NB4 (cell line): ENCODE measurements around the gene GALNTL6.

Experiments
- DNase-seq: peaks from one replicate; pipeline ENCODE4 v3.0.0; 2010; ENCODE audit warnings: low read depth
- H3K4me3 ChIP-seq: one replicate; pipeline ENCODE4 v1.5.1; 2011; ENCODE audit warnings: mild to moderate bottlenecking, low read depth, low read length, moderate library complexity
- MYC ChIP-seq: IDR thresholded peaks from 2 replicates; pipeline ENCODE4 v1.6.1; 2011; ENCODE audit warnings: low read depth, low read length
- POLR2A ChIP-seq: IDR thresholded peaks from 2 replicates; pipeline ENCODE4 v1.6.1; 2011; ENCODE audit warnings: mild to moderate bottlenecking; ENCODE audit not compliant: insufficient read length; ENCODE audit errors: extremely low read depth
- TF ChIP-seq, protein P1 (sequence below): IDR thresholded peaks from one replicate; pipeline ENCODE4 v1.5.1; 2012; ENCODE audit warnings: low read depth, low read length
- TF ChIP-seq, protein P2 (sequence below): IDR thresholded peaks from 2 replicates; pipeline ENCODE4 v1.6.1; 2011; ENCODE audit warnings: low read depth, low read length

The GALNTL6 gene

DNA sequence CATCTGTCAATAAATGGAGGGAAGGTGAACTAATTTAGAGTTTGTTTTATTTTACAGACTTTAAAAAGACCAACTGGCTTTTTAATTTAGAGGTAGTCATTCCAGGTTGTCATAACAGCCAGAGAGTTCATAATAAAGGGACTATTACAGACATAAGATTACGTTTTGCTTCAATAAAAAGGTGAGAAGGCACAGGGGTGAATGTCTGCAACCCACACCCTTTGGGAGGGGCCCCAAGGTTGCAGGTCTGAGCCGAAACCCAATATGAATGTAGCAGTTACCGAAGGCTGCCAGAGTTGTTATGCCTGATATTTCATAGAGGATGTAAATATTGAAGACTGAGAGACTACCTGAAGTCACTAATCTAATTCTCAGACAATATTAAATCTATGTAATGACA is 1025.7 kb downstream of the GALNTL6 start:
- no peak for TF ChIP-seq MYC
- TF ChIP-seq POLR2A, result no peak
- TF ChIP-seq, protein P1, sequence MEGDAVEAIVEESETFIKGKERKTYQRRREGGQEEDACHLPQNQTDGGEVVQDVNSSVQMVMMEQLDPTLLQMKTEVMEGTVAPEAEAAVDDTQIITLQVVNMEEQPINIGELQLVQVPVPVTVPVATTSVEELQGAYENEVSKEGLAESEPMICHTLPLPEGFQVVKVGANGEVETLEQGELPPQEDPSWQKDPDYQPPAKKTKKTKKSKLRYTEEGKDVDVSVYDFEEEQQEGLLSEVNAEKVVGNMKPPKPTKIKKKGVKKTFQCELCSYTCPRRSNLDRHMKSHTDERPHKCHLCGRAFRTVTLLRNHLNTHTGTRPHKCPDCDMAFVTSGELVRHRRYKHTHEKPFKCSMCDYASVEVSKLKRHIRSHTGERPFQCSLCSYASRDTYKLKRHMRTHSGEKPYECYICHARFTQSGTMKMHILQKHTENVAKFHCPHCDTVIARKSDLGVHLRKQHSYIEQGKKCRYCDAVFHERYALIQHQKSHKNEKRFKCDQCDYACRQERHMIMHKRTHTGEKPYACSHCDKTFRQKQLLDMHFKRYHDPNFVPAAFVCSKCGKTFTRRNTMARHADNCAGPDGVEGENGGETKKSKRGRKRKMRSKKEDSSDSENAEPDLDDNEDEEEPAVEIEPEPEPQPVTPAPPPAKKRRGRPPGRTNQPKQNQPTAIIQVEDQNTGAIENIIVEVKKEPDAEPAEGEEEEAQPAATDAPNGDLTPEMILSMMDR, result no peak
- TF ChIP-seq, protein P2, sequence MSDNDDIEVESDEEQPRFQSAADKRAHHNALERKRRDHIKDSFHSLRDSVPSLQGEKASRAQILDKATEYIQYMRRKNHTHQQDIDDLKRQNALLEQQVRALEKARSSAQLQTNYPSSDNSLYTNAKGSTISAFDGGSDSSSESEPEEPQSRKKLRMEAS, result no peak
- no peak for DNase-seq
- no peak overlapping the region for H3K4me3 ChIP-seq

DNA sequence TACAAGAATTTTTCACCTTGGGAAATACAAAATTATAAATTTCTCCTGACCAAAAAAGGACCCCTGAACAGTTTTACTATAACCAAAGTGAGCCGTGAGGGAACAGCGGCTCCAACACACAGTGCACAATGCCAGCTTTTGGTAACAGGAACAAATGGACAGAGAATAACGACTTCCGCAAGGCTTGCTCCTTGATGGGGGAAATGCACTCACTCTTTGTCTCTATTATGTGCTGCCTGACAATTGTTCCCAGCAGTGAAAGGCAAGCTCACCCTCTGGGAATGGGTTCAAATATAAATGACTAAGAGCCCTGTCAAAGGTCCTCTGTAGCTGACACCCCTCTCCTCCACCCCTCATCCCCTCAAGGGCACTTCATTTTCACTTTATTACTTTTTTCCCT is 1029.6 kb downstream of the GALNTL6 start:
- H3K4me3 ChIP-seq, result no peak overlapping the region
- TF ChIP-seq POLR2A, result no peak
- TF ChIP-seq, protein P2, result no peak
- TF ChIP-seq, protein P1, result no peak
- no peak for TF ChIP-seq MYC
- DNase-seq, result no peak

DNA sequence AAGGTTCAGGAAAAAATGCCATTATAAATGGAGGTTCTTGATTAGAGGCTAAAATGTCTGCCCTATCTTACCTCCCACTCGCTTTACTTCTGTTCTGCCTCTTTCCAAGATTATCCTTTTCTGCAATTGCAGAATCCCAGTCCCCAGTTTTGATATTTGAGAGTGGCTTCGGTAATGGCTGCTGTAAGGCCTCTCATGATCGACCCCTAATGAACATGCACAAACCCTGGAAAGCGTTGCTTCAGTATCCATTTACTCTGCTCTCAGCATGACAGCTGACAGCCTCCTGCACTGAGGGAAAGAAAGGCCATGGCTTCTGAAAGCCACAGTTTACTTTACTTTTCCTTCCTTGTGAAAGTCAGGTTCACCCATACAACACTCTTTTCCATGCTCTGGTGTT is 1030.0 kb downstream of the GALNTL6 start:
- no peak for DNase-seq
- TF ChIP-seq POLR2A, result no peak
- TF ChIP-seq, protein P2, result no peak
- TF ChIP-seq MYC, result no peak
- TF ChIP-seq, protein P1, result no peak
- H3K4me3 ChIP-seq, result no peak overlapping the region

DNA sequence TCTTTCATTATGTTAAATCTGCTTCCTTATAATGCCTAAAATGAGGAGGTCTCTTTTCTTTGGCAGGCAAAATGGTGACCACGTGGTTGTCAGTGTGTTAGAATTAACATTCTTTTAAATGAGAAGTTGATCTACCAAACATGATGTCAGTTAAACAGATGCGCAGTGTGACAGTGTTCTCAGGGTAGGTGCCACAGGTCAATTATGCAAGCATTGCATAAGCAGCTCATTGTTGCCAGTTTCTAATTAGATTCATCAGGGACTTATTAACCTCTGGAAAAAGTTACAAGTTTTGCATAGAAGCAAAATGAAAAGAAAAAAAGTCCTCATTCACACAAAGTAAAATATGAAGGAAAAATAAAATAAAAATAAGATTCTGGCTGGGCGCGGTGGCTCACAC is 1031.4 kb downstream of the GALNTL6 start:
- no peak for DNase-seq
- no peak overlapping the region for H3K4me3 ChIP-seq
- TF ChIP-seq MYC (no peak), POLR2A (no peak)
- TF ChIP-seq, protein P2, result no peak
- TF ChIP-seq, protein P1, result no peak

DNA sequence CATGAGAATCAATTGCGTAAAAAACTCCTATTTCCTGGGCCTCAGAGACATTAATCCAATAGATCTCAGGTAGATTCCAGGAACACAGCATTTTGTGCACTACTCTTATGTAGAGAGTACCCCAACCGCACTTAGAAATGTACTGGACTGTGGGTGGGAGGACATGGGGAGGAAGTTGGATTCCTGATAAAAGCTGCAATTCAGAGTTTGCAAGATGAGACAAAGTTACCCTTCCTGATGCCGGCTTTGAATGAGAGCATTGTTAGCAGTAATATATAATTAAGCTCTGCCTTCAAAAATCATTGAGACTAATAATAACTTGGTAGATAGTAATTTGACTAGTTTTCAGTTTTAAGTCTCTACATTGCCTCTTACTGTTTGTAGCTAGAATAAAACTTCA is 1032.1 kb downstream of the GALNTL6 start:
- no peak overlapping the region for H3K4me3 ChIP-seq
- no peak for DNase-seq
- TF ChIP-seq, protein P1, result no peak
- TF ChIP-seq MYC (no peak), POLR2A (no peak)
- TF ChIP-seq, protein P2, result no peak

DNA sequence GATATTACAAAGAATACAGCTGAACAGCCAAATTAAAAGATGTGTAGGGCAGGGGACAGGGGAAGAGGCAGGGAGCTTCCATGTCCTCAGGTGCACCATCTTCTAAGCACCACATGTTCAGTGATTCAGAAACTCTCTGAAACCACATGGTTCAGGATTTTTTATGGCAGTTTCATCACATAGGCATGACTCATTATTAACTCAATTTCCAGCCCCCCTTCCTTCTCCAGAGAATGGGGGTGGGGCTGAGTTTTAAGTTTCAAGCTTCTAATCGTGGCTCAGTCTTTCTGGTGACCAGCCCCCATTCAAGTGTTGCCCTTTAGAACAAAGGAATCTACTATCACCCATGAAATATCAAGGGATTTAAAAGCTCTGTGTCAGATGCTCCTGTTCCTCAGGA is 1037.6 kb downstream of the GALNTL6 start:
- TF ChIP-seq, protein P2, result peak; percentile 47
- TF ChIP-seq POLR2A, result no peak
- DNase-seq, result peak; percentile 33

More for the DNA sequence above, 1037.6 kb downstream of the GALNTL6 start:
- no peak overlapping the region for H3K4me3 ChIP-seq
